Transverse colon (tissue), 4 donors: Measurements from ENCODE around the gene WNT6.

Source experiments
- CTCF ChIP-seq, 5 experiments: fragments of 200-600 bp in 3 of 5; fragments of 450-650 bp in 2 of 5; sonication (generic) in 3 of 5; IDR thresholded peaks; 1 replicate in 2 of 5; 2 replicates in 3 of 5; pipeline ENCODE4 v1.5.1; 2016 to 2017; ENCODE audit warnings: antibody characterized with exemption in 5 of 5, inconsistent platforms in 3 of 5, mild to moderate bottlenecking in 2 of 5, moderate library complexity in 1 of 5
- POLR2A ChIP-seq: fragments of 450-650 bp; IDR thresholded peaks from one replicate; pipeline ENCODE4 v1.6.1; 2016; ENCODE audit warnings: antibody characterized with exemption, mild to moderate bottlenecking, moderate library complexity
- POLR2AphosphoS5 ChIP-seq, 3 donors: sonication (generic); formaldehyde crosslinking; IDR thresholded peaks; one replicate each; pipeline ENCODE4 v1.6.1; 2016; ENCODE audit warnings: antibody characterized with exemption in 3 of 3

- TF ChIP-seq POLR2A (no peak), CTCF (IDR thresholded peaks at IDR 0.05) (no peak), POLR2AphosphoS5 (IDR thresholded peaks at IDR 0.05) (no peak)
These were observed 35.6 kb upstream of the WNT6 start for GRCh38 chr2:218824004-218824403.
